Measurements from ENCODE around the gene KYNU.

GRCh38 chr2:143015656-143016055, 138.2 kb downstream of the KYNU start:
- TF ChIP-seq CTCF (IDR thresholded peaks at IDR 0.05) (no peak), POLR2A (IDR thresholded peaks at IDR 0.05) (no peak)
